Esophagus muscularis mucosa (tissue), 4 donors: ENCODE data around the gene CNBP. TPM values are rescaled to one million over a fixed set of nuclear protein-coding genes. Genes with fewer than 3 reads are reported as not detected.

ENCODE experiments used
- DNase-seq: peaks from one replicate; pipeline ENCODE4 v3.0.0-alpha.2; 2017; ENCODE audit errors: extremely low spot score
- H3K27ac ChIP-seq, 4 donors: fragments of 200-600 bp; sonication (generic); replicated peaks in 1 of 4; 1 replicate in 3 of 4; 2 replicates in 1 of 4; pipeline ENCODE4 v1.5.1; 2016 to 2019; ENCODE audit warnings: mild to moderate bottlenecking in 1 of 4
- H3K27me3 ChIP-seq, 4 donors: fragments of 200-600 bp; sonication (generic); one replicate each; pipeline versions ENCODE4 v1.5.1 to v1.6.0; 2016 to 2019
- H3K36me3 ChIP-seq, 4 donors: fragments of 200-600 bp; sonication (generic); one replicate each; pipeline ENCODE4 v1.5.1; 2016 to 2019
- H3K4me1 ChIP-seq, 4 donors: fragments of 200-600 bp; sonication (generic); one replicate each; pipeline ENCODE4 v1.5.1; 2016 to 2019
- H3K4me3 ChIP-seq, 4 donors: fragments of 200-600 bp; sonication (generic); 1 replicate in 2 of 4; 2 replicates in 2 of 4; pipeline ENCODE4 v1.5.1; 2016 to 2019; ENCODE audit warnings: mild to moderate bottlenecking in 4 of 4, moderate library complexity in 1 of 4
- H3K9me3 ChIP-seq, 4 donors: fragments of 200-600 bp; sonication (generic); 1 replicate in 3 of 4; 2 replicates in 1 of 4; pipeline ENCODE4 v1.5.1; 2016 to 2019
- CTCF ChIP-seq, 3 experiments: fragments of 200-600 bp in 2 of 3; fragments of 450-650 bp in 1 of 3; sonication (generic) in 2 of 3; IDR thresholded peaks; one replicate each; pipeline ENCODE4 v1.5.1; 2017 to 2019; ENCODE audit warnings: antibody characterized with exemption in 3 of 3, mild to moderate bottlenecking in 2 of 3, moderate library complexity in 1 of 3
- EP300 ChIP-seq: sonication (generic); formaldehyde crosslinking; IDR thresholded peaks from one replicate; pipeline ENCODE4 v1.6.1; 2017; ENCODE audit warnings: antibody characterized with exemption
- POLR2A ChIP-seq: fragments of 450-650 bp; IDR thresholded peaks from one replicate; pipeline ENCODE4 v1.6.1; 2017; ENCODE audit warnings: antibody characterized with exemption, moderate library complexity, mild to moderate bottlenecking, low read depth
- POLR2AphosphoS5 ChIP-seq, 2 donors: sonication (generic); formaldehyde crosslinking; IDR thresholded peaks; one replicate each; pipeline ENCODE4 v1.6.1; 2017; ENCODE audit warnings: antibody characterized with exemption in 2 of 2
- WGBS: methylation state at CpG from one replicate; pipeline ENCODE4 v1.1.5; 2018; 5-methylcytosine and 5-hydroxymethylcytosine counted together
- intact Hi-C: fragments of 100-400 bp; cut with DNase I; formaldehyde crosslinking; loops from one replicate; pipeline ENCODE4 v1.15.1; 2023
- total RNA-seq, 4 donors: library from RNA; depleted of rRNA; stranded (reverse); fragments of >200 nt; gene quantifications; one replicate each; pipeline versions ENCODE4 v1.1.0 to v1.2.1, GENCODE V29; 2016

The CNBP gene
- total RNA-seq = 100 to 1,000 TPM; 395 to 523 (median 469) TPM

- no peaks in the 10 kb centered on the region for H3K27me3 ChIP-seq
- H3K4me1 ChIP-seq = peaks cover 38 to 59% (median 54%) of the 10 kb centered on the region in 4 donors
- H3K27ac ChIP-seq = peak within 1 kb of the TSS; percentile 99 to 100 (median 100)
- peak; percentile 97 for DNase-seq
- 3% methylated on average over 4 of the region's 83 CpGs for WGBS
- H3K4me3 ChIP-seq = peak within 1 kb of the TSS; percentile 89 to 99 (median 94)
- H3K9me3 ChIP-seq = no peaks in the 10 kb centered on the region
- peaks cover 0 to 15% (median 3%) of the 10 kb centered on the region in 4 donors for H3K36me3 ChIP-seq
- TF ChIP-seq POLR2AphosphoS5 (IDR thresholded peaks at IDR 0.05) (peak; percentile 99 to 100), EP300 (no peak), POLR2A (peak; percentile 98), CTCF (IDR thresholded peaks at IDR 0.05) (no peak)
- intact Hi-C loops = loop anchor here (5.0 kb wide), 1 partner anchor 64 kb away; the partner anchor contains the start of gene COPG1
Observed at GRCh38 chr3:129183569-129184395, at the start of gene CNBP. Gene CNBP (minus strand): TSS chr3:129183896. CDS start chr3:129171757, 12,139 bp downstream.

DNA sequence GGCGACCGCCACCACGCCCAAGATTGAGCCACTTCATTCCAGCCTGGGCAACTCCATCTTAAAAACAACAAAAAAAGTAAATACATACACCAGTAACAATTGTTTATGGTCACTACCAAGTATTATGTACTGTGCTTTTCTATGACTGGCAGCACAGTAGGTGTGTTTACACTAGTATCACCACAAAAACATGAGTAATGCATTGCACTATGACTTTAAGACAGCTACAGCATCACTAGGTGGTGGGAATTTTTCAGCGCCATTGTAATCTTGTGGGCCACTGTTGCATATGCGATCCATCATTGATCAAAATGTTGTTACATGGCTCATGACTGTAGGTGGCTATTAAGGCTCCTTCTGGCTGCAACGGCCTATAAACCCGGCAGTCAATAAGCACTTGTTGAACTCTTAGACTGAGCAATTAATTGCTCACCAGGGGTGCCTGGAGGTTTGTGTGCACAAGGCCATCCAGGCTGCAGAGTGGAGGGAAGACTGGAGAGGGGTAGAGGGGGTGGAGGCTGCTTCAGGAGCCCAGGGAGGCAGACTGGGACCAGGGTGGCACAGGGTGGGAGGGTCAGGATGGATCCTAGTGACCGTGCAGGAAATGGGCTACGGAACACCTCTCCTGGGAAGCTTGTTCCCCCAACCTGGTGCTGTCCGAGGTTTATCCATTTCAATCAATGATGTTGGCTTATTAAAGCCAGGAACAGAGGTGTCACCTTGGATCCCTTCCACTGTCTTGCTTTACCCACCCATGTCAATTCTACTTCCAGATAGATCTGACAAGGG is 47.8 kb upstream of the CNBP start:
- Histone ChIP-seq H3K4me3 (no peak overlapping the region), H3K27ac (no peak overlapping the region), H3K27me3 (no peaks in the 10 kb centered on the region), H3K36me3 (no peaks in the 10 kb centered on the region), H3K9me3 (no peaks in the 10 kb centered on the region), H3K4me1 (peaks cover 22 to 31% (median 29%) of the 10 kb centered on the region in 4 donors)
- intact Hi-C loops = no loop called here
- WGBS = 90% methylated on average over 10 of the region's 10 CpGs
- no peak for DNase-seq
- no peak for TF ChIP-seq CTCF (IDR thresholded peaks at IDR 0.05)
- no peak for TF ChIP-seq EP300
- no peak for TF ChIP-seq POLR2AphosphoS5 (IDR thresholded peaks at IDR 0.05)
- TF ChIP-seq POLR2A = no peak

GRCh38 chr3:129230311-129231019 is 46.8 kb upstream of the CNBP start:
- 56% methylated on average over 7 of the region's 7 CpGs for WGBS
- no peak for DNase-seq
- peaks cover 31 to 42% (median 40%) of the 10 kb centered on the region in 4 donors for H3K4me1 ChIP-seq
- H3K27ac ChIP-seq = peak overlapping the region in 2 of 4 donors; percentile 15 to 26
- intact Hi-C loops = no loop called here
- H3K9me3 ChIP-seq = no peaks in the 10 kb centered on the region
- no peaks in the 10 kb centered on the region for H3K36me3 ChIP-seq
- H3K27me3 ChIP-seq = no peaks in the 10 kb centered on the region
- no peak for TF ChIP-seq CTCF (IDR thresholded peaks at IDR 0.05)
- TF ChIP-seq POLR2AphosphoS5 (IDR thresholded peaks at IDR 0.05) = peak in 1 of 2 donors; percentile 27
- TF ChIP-seq POLR2A = no peak
- no peak for TF ChIP-seq EP300
- no peak overlapping the region for H3K4me3 ChIP-seq

DNA sequence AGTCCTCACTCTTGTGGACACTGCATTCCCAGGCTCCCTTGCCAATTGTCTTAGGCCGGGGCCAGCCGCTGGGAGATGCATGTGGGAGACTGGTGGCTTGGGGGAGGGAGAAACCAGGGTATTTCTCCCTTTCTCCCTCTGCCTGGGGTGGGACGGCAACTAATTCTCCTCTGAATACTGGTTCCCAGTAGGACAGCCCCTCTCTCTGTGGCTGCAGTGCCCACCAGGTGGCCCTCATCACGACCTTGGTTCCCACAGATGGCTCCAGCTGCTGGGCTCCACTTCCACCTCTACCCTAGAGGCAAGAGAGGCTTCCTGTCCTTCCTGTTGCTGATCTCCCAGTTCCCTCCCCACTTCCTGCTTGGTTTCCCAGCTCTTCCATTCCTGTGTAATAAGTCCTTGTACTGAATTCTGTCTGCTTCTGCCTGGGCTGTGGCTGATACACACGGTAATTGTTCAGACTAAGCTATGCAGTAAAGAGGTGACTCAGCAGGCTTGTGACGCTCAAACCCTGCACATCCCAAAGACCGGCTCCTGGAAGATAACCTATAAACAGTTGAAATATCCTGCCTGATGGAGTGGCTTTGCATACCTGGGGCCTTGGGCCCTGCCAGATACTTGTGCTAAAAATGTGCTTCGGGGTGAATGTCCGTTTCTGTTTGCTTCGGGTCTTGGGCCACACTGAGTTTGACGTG is 45.3 kb upstream of the CNBP start:
- intact Hi-C loops = no loop called here
- no peak overlapping the region for H3K4me3 ChIP-seq
- WGBS = 57% methylated on average over 11 of the region's 11 CpGs
- H3K36me3 ChIP-seq = no peaks in the 10 kb centered on the region
- DNase-seq = no peak
- TF ChIP-seq POLR2AphosphoS5 (IDR thresholded peaks at IDR 0.05) = no peak
- TF ChIP-seq CTCF (IDR thresholded peaks at IDR 0.05) = no peak
- TF ChIP-seq EP300 = no peak
- TF ChIP-seq POLR2A = no peak
- peak overlapping the region; percentile 7 to 45 (median 44) for H3K27ac ChIP-seq
- H3K9me3 ChIP-seq = no peaks in the 10 kb centered on the region
- peaks cover 45 to 56% (median 53%) of the 10 kb centered on the region in 4 donors for H3K4me1 ChIP-seq
- H3K27me3 ChIP-seq = no peaks in the 10 kb centered on the region
